NCI-H128 (cell line): Measurements from ENCODE around the gene ARAP3.
A peak's percentile ranks its signal among the peaks of the same experiment; 100 is the strongest.
"Not testable (repeated sequence)": the region's sequence is repeated elsewhere in the genome, so short reads cannot be mapped to it uniquely, and the experiment has no call there.

ENCODE experiments used
- DNase-seq: peaks from one replicate; lab custom pipeline; 2025; ENCODE audit not compliant: unreplicated experiment; lab: John Stamatoyannopoulos, UW

Gene ARAP3, protein sequence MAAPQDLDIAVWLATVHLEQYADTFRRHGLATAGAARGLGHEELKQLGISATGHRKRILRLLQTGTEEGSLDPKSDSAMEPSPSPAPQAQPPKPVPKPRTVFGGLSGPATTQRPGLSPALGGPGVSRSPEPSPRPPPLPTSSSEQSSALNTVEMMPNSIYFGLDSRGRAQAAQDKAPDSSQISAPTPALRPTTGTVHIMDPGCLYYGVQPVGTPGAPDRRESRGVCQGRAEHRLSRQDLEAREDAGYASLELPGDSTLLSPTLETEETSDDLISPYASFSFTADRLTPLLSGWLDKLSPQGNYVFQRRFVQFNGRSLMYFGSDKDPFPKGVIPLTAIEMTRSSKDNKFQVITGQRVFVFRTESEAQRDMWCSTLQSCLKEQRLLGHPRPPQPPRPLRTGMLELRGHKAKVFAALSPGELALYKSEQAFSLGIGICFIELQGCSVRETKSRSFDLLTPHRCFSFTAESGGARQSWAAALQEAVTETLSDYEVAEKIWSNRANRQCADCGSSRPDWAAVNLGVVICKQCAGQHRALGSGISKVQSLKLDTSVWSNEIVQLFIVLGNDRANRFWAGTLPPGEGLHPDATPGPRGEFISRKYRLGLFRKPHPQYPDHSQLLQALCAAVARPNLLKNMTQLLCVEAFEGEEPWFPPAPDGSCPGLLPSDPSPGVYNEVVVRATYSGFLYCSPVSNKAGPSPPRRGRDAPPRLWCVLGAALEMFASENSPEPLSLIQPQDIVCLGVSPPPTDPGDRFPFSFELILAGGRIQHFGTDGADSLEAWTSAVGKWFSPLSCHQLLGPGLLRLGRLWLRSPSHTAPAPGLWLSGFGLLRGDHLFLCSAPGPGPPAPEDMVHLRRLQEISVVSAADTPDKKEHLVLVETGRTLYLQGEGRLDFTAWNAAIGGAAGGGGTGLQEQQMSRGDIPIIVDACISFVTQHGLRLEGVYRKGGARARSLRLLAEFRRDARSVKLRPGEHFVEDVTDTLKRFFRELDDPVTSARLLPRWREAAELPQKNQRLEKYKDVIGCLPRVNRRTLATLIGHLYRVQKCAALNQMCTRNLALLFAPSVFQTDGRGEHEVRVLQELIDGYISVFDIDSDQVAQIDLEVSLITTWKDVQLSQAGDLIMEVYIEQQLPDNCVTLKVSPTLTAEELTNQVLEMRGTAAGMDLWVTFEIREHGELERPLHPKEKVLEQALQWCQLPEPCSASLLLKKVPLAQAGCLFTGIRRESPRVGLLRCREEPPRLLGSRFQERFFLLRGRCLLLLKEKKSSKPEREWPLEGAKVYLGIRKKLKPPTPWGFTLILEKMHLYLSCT (N-terminal part only)

DNA sequence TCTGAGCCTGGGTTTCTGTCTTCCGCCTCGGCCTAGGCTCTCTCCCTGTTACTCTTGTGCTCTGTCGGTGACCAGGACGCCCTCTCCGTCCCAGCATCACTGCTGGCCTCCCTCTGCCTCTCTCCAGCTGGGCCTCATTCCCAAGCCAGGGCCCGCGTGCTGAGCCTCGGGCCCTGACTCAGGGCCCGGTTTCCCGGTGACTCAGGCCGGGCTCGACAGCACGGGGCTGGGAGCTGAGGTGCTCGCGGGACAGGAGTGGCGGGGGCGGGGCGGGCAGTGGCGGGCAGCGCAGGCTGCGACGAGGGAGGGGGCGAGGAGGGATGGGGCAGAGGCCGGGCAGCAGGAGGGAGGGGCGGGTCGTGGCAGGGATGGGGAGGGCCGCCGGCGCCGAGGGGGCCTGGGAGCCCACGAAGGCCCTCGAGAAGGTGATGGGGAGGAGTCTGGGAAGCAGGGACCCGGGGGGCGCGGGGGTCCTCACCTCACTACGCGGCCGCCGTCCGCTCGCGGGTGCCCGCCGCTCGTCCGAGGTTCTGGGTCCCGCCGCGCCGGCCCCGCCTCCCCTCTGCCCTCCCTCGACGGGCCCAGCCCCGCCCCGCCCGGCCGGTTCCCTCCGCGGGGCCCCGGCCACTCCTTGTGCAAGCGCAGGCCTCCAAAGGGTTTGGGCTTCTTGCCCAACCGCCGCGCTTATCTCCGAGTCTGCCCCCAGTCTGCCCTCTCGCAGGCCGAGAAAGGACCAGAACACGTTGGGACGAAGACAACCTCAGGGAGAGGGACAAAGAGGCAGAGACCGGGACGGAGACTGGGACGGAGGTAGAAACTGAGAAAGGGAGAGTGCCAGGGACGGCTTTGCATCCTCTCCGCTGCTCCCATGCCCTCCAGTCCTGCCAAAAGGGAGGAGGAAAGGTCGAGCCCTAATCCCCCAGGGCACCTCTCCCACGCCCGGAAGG, at the start of gene ARAP3:
Gene ARAP3 (minus strand): TSS at position 536 of the 947 bp plus-strand sequence. CDS start 1,744 bp downstream, outside the sequence.
- DNase-seq, result no peak

DNA sequence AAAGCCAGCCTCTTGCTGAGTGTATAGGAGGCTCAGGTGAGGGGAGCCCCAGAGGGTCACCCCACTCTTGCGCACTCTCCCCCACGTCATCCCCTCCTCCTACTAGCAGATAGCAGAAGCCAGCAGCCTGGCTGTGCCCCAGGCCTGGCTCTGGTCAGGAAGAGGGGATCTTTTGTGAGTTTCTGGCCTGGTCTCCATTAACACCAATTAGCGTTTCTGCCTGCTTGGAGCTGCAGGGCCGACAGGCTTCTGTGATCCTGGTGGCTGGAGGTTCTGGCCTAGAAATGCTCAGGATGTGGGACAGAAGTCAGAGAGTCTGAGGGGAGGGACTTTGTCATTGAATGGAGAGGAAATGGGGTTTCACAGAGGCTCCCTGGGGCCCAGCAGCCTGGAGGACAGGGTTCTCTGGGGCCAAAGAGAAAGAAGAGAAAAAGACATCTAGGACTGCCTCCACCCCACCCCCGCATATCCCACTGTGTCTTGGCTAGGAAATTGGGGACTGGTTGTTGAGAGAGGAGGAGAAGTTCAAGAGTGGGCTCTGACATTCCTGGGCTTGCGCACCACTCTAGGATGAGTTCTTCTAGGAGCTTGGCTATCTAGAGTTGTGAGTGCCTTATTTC, 47.5 kb upstream of the ARAP3 start:
- no peak for DNase-seq

DNA sequence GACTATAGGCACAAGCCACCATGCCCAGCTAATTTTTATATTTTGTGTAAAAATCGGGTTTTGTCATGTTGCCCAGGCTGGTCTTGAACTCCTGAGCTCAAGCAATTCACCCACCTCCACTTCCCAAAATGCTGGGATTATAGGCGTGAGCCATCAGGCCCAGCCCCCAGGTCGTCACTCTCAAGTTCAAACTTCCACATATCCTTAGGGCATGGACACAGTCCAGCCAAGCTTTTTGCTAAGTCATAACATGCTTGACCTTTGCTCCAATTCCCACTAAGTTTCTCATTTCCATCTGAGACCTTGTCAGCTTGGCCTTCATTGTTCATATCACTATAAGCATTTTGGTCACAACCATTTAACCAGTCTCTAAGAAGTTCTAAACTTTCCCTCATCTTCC, 43.9 kb upstream of the ARAP3 start:
- DNase-seq, result no peak

DNA sequence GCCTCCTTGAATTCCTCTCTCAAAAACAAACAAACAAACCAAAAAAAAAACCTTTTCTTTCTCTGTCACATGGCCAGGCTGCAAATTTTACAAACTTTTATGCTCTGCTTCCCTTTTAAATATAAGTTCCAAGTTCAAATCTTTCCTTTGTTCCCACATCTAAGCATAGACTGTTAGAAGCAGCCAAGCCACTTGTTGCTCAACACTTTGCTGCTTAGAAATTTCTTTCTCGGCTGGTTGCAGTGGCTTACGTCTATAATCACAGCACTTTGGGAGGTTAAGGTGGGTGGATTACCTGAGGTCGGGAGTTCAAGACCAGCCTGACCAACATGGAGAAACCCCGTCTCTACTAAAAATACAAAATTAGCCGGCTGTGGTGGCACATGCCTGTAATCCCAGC, 43.1 kb upstream of the ARAP3 start:
- DNase-seq, result not testable (repeated sequence)

DNA sequence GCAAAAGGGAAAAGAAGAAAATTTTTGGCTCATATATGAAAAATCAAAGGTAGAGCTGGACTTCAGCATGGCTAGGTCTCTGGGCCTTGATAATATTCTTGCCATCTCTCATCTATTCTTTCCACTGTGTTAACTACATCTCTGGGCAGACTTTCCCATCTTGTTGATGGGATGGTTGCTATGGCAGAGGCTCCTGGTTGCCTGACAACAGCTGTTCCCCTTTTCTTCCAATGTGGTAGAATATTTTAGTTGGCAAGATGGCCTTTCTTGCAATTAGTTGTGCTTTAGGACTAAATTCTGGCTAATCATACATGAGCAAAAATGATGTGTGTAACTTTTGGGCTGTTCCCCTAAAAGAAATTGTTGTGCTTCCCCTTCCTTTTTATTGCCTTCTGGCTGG, 40.2 kb upstream of the ARAP3 start:
- no peak for DNase-seq

- no peak for DNase-seq
These were observed 35.0 kb upstream of the ARAP3 start for GRCh38 chr5:141717043-141717442.

DNA sequence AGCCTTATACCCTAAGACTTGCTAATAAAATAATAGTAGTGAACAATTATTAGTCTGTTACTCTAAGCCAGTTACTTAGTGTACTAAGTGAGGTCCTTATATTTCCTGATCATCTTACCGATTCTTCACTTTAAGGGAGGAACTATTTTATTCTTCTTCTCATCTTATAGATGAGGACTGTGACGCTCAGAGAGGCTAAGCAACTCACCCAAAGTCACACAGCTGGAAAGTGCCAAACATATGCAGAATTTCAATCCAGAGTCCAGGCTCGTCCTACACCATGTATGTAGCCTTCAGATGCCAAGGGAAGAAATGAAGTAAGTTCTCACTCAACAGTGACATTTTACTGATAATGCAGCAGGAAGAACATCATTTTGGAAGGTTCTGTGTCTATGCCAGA, 34.4 kb upstream of the ARAP3 start:
- DNase-seq, result no peak

- no peak for DNase-seq
These were observed 34.0 kb upstream of the ARAP3 start for GRCh38 chr5:141716009-141716408.

- peak; percentile 25 for DNase-seq
These were observed 33.4 kb upstream of the ARAP3 start for GRCh38 chr5:141715346-141715905.

- DNase-seq, result no peak
These were observed 32.7 kb upstream of the ARAP3 start for GRCh38 chr5:141714542-141715310.

- no peak for DNase-seq
These were observed 31.7 kb upstream of the ARAP3 start for GRCh38 chr5:141713616-141714309.

DNA sequence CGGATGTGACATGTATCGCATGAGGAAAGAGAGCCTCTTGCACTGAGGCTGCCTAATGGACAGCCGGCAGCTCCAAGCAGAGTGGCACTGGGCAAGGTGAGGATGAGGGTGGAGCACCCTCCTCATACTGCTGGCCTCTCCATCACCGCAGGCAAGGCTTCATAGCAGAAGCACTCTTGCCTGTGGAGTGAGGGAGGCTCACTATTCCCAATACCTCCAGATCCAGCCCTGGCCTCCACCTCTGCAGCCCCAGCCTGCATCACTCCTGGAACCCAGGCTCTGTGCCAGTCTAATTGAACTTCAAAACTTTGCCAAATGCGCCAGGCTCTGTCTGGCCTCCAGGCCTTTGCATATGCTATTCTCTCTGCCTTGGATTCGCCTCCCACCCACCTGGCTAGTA, 29.7 kb upstream of the ARAP3 start:
- DNase-seq, result no peak

GRCh38 chr5:141709699-141710267, 27.8 kb upstream of the ARAP3 start:
- no peak for DNase-seq

DNA sequence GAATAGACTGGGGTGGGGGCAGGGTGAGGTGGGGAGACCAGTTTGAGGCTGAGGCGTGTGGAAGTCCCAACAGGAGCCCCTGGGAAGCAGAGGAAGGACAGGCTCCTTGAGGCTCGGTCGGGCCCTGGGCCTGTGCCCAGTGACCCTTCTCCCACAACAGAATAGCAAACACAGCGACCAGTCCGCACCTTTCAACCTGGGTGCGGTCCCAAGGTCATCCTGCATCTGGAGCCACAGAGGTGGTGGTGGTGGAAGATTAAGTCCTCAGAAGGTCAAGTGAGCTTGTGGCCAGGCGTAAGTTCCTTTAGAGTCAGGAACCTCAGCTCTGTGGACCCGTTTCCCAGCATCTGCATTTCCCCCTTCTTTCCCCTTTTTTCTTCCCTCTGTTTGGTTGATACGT, 26.0 kb upstream of the ARAP3 start:
- no peak for DNase-seq

DNA sequence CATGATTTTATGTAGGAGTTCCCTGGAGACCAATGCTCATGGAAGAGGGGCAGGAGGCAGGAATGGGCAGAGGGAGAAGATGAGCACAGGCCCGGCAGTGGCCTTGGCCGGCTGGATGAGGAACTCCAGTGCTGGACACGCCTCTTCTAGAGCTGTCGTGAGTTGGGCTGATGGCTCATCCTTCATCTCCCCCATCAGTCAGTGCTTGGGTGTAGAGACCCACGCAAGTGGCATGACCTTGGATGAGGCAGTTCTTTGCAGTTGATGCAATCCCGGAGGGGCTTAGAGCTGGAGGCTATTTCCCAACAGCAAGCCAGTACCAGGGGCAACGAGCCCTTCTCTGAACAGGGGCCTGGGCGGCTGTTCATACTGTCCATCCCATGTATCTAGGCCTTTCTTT, 25.5 kb upstream of the ARAP3 start:
- no peak for DNase-seq

DNA sequence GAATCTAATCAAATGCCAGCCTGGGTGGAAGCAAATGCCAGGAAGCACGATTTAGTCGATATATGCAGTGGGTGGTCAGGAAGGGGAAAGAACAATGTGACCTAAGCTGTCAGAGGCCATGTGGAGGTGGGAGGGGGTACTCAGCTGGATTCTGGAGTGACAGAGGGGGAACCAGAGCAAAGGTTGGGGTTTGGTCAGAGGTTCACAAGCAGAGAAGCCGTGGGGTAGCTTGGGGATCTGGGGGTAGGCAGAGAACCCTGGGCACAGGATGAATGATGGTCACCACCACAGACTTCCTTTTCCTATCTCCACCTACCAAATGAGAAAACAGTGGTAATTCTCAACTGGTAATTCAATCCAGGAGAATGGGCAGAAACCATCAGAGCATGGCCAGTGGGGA, 24.1 kb upstream of the ARAP3 start:
- DNase-seq, result no peak

- DNase-seq, result no peak
These were observed 23.4 kb upstream of the ARAP3 start for GRCh38 chr5:141705469-141705868.
